Small intestine (tissue), 7 donors: Measurements from ENCODE around the gene PER3. TPM values are rescaled to one million over a fixed set of nuclear protein-coding genes. Genes with fewer than 3 reads are reported as not detected.

Experiments used
- DNase-seq, 2 donors: peaks; one replicate each; pipeline versions ENCODE4 v3.0.0 to v3.0.0-alpha.2; 2013
- FAIRE-seq: peaks from 2 replicates; lab custom pipeline; 2012; peaks lifted over from hg19 to GRCh38; lab: Jason Lieb, UNC
- H3K27ac ChIP-seq, 3 donors: one replicate each; pipeline ENCODE4 v1.5.1; 2013; ENCODE audit warnings: low read length in 2 of 3, mild to moderate bottlenecking in 2 of 3, control low read depth in 1 of 3, inconsistent platforms in 1 of 3, low read depth in 1 of 3, moderate library complexity in 1 of 3
- H3K27me3 ChIP-seq, 3 donors: one replicate each; pipeline ENCODE4 v1.6.1; 2013; ENCODE audit warnings: low read length in 3 of 3, inconsistent platforms in 1 of 3; ENCODE audit not compliant: control insufficient read depth in 3 of 3, insufficient read depth in 3 of 3
- H3K36me3 ChIP-seq, 3 donors: one replicate each; pipeline ENCODE4 v1.6.1; 2013; ENCODE audit warnings: low read length in 3 of 3, inconsistent platforms in 1 of 3, low read depth in 1 of 3, mild to moderate bottlenecking in 1 of 3, moderate library complexity in 1 of 3; ENCODE audit not compliant: control insufficient read depth in 3 of 3, insufficient read depth in 2 of 3
- H3K4me1 ChIP-seq, 3 donors: one replicate each; pipeline ENCODE4 v1.6.1; 2013; ENCODE audit warnings: low read length in 2 of 3, inconsistent platforms in 1 of 3, low read depth in 1 of 3, mild to moderate bottlenecking in 1 of 3, moderate library complexity in 1 of 3; ENCODE audit not compliant: control insufficient read depth in 3 of 3, insufficient read depth in 2 of 3
- H3K4me3 ChIP-seq, 3 donors: one replicate each; pipeline ENCODE4 v1.5.1; 2013; ENCODE audit warnings: low read length in 3 of 3, control low read depth in 1 of 3, inconsistent platforms in 1 of 3, low read depth in 1 of 3, mild to moderate bottlenecking in 1 of 3, moderate library complexity in 1 of 3
- H3K9me3 ChIP-seq, 2 donors: one replicate each; pipeline ENCODE4 v1.6.1; 2013; ENCODE audit warnings: low read depth in 1 of 2, low read length in 1 of 2; ENCODE audit not compliant: control insufficient read depth in 2 of 2, insufficient read depth in 1 of 2
- WGBS, 3 donors: extraction: QIAGEN DNeasy Blood & Tissue Kit; methylation state at CpG; one replicate each; pipeline ENCODE4 v1.1.7; 2013; 5-methylcytosine and 5-hydroxymethylcytosine counted together
- polyA plus RNA-seq, 4 donors: library from polyadenylated mRNA; stranded (reverse) in 3 of 4; unstranded in 1 of 4; fragments of 200-250 nt in 3 of 4; fragments of 120-200 nt in 1 of 4; gene quantifications; one replicate each; pipeline versions ENCODE4 v1.2.1 to v1.2.3, GENCODE V29; 2013
- donor health status: healthy with polysubstance abuse.
- donor health status: control.
- donor health status: control.
- donor health status: Bipolar disorder and iron deficiency.
- donor health status: healthy.

The PER3 gene
- polyA plus RNA-seq, 4 donors = 2.5 to 4.9 (median 3.5) TPM

DNA sequence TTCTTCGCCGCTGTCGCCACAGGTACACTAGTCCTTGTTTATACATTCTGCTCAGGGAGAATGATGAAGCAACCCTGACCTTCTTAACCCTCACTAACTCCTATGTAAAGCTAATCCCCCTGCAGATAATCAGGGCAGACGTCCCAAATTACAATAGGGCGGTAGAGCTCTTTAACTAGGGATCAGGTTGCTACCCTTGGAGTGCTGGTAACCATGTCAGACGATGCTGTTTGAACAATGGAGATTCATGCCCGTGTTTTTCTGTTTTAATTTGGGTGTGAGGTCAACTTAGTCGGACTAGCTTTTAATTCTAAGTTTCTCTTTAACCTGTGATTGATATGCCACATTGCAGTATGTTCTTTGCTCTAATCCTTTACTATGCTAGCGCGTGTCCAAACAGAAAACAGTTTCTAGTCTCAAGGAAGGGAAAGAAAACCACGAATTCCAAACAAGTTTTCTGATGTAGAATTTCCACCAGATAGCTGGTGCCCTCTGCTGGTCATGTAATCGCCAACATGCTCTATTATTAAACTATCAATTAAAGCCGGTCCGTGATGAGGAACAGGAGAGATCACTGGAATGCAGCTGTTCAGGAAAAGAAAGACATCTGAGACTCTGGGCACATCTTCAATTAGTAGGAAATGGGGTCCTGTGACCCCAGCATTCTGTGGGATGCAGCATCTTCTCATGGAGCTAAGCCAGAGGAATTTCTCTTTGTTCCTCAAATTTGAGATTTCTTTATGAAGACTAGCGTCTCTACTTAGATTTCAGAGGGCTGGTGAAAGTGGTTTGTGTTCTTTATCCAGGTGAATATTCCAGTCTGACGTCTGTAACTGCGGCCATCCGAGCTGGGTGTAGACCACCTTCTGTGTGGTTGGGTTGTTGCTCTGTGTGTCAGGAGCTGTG lies 31.3 kb upstream of the PER3 start:
- H3K9me3 ChIP-seq = no peaks in the 10 kb centered on the region
- WGBS, 3 donors = 37 to 40% (median 37%) methylated on average over 18 of the region's 18 CpGs
- DNase-seq (peak; percentile 73 to 85), FAIRE-seq (no peak)
- H3K27me3 ChIP-seq = no peaks in the 10 kb centered on the region
- H3K27ac ChIP-seq = no peak overlapping the region
- H3K4me1 ChIP-seq = peaks cover 0 to 3% (median 0%) of the 10 kb centered on the region in 3 donors
- peaks cover 0 to 4% (median 0%) of the 10 kb centered on the region in 3 donors for H3K36me3 ChIP-seq
- no peak overlapping the region for H3K4me3 ChIP-seq

DNA sequence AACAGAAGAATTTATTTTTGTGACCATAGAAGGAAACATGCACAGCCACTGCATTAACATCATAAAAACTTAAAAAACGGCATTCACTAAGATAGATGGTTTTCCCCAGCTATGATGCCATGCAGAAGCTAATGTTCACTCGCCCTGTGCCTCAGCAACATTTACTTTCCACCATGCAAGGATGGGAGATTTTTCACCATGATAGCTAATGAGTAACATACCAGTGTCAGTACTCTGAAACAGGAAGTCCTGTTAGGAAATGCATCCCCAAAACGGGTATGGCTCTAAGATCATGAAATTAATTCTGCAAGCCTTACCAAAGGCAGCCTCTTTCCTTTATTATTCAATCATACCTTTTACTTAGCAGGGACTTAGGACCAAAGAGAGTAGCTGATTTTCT lies 30.4 kb upstream of the PER3 start:
- H3K4me3 ChIP-seq = no peak overlapping the region
- no peak overlapping the region for H3K27ac ChIP-seq
- H3K4me1 ChIP-seq = peaks cover 0 to 3% (median 0%) of the 10 kb centered on the region in 3 donors
- H3K9me3 ChIP-seq = no peaks in the 10 kb centered on the region
- FAIRE-seq = no peak
- DNase-seq = no peak
- peaks cover 0 to 4% (median 0%) of the 10 kb centered on the region in 3 donors for H3K36me3 ChIP-seq
- H3K27me3 ChIP-seq = no peaks in the 10 kb centered on the region
- 66 to 81% (median 69%) methylated on average over 3 of the region's 3 CpGs for WGBS, 3 donors

DNA sequence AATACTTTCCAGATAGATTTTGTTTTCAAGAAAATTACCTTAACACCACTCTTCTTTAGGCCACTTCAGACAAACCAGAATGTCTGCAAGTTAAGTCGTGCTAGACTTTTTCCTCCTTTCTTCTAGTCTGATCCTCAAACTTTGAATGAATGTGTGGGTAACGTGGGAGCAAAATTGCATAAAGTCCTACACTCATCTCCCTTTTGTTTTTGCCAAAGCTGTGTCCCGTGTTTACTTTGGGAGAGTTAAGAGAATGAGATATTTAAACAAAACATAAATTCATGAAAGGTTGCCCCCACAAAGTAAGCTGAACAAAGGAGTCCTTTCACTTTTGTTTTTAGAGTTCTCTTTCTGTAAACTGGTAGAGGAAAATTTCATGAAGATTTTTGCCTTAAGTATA lies 29.9 kb upstream of the PER3 start:
- Histone ChIP-seq H3K27me3 (no peaks in the 10 kb centered on the region), H3K4me3 (no peak overlapping the region), H3K36me3 (peaks cover 0 to 4% (median 0%) of the 10 kb centered on the region in 3 donors), H3K4me1 (peaks cover 0 to 3% (median 0%) of the 10 kb centered on the region in 3 donors), H3K27ac (no peak overlapping the region), H3K9me3 (no peaks in the 10 kb centered on the region)
- DNase-seq (no peak), FAIRE-seq (no peak)
- WGBS, 3 donors = 65 to 80% (median 67%) methylated on average over 3 of the region's 3 CpGs

GRCh38 chr1:7755448-7755847 lies 28.6 kb upstream of the PER3 start:
- FAIRE-seq (no peak), DNase-seq (no peak)
- Histone ChIP-seq H3K4me3 (no peak overlapping the region), H3K27ac (no peak overlapping the region), H3K9me3 (no peaks in the 10 kb centered on the region), H3K36me3 (no peaks in the 10 kb centered on the region), H3K27me3 (no peaks in the 10 kb centered on the region), H3K4me1 (peaks cover 0 to 3% (median 0%) of the 10 kb centered on the region in 3 donors)
- WGBS, 3 donors = 10 to 95% (median 44%) methylated on average over 1 of the region's 1 CpG

DNA sequence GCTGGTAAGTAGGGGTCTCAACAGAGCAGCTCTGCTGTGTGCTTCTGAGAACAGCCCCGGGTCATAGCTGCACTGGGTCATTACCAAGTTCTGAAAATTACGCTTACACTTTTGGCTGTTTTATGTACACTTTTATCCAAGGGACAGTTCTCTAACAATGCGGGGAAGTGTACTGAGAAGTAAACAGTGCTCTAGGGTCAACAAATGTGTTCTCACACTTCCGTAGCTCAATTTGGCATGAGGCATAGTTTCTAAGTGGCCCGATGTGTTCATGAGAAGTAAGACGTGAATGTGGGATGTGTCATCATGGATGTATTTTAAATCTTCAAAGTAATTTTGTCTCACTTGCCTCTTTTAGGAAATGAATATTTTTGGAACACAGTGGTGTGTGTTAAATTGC lies 23.8 kb upstream of the PER3 start:
- 70 to 90% (median 83%) methylated on average over 6 of the region's 6 CpGs for WGBS, 3 donors
- no peak for FAIRE-seq
- H3K27ac ChIP-seq = no peak overlapping the region

DNA sequence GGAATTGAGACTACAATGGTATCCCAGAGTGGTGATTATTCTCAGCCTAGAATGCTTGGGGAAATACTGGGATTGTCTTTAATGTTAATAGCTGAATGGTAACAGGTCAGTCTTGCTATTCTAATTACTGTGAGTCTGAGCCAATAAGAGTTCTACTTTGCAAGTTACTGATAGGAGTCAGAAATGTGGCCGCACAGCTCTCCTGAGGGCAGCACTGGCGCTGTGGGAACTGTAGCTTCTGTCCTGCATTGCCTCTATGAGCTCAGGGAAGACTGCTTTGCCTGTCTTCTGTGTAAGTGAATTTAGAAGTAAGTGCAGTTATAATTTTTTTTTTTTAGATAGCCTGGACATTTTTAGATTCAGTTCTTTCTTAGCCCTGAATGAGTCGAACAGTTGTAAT lies 23.0 kb upstream of the PER3 start:
- no peaks in the 10 kb centered on the region for H3K27me3 ChIP-seq
- H3K4me1 ChIP-seq = no peaks in the 10 kb centered on the region
- FAIRE-seq (no peak), DNase-seq (no peak)
- H3K4me3 ChIP-seq = no peak overlapping the region
- H3K9me3 ChIP-seq = no peaks in the 10 kb centered on the region
- H3K36me3 ChIP-seq = no peaks in the 10 kb centered on the region
- 79 to 91% (median 90%) methylated on average over 3 of the region's 3 CpGs for WGBS, 3 donors
- H3K27ac ChIP-seq = no peak overlapping the region

More for the DNA sequence above, 23.8 kb upstream of the PER3 start:
- Histone ChIP-seq H3K27me3 (no peaks in the 10 kb centered on the region), H3K9me3 (no peaks in the 10 kb centered on the region), H3K36me3 (no peaks in the 10 kb centered on the region), H3K4me3 (no peak overlapping the region), H3K4me1 (no peaks in the 10 kb centered on the region)
- no peak for DNase-seq

GRCh38 chr1:7767176-7767575 lies 16.9 kb upstream of the PER3 start:
- Histone ChIP-seq H3K27me3 (no peaks in the 10 kb centered on the region), H3K4me1 (peaks cover 0 to under 1% (median 0%) of the 10 kb centered on the region in 3 donors), H3K36me3 (no peaks in the 10 kb centered on the region), H3K9me3 (no peaks in the 10 kb centered on the region), H3K4me3 (no peak overlapping the region), H3K27ac (no peak overlapping the region)
- no peak for DNase-seq
- FAIRE-seq = no peak
- 70 to 78% (median 71%) methylated on average over 4 of the region's 4 CpGs for WGBS, 3 donors

DNA sequence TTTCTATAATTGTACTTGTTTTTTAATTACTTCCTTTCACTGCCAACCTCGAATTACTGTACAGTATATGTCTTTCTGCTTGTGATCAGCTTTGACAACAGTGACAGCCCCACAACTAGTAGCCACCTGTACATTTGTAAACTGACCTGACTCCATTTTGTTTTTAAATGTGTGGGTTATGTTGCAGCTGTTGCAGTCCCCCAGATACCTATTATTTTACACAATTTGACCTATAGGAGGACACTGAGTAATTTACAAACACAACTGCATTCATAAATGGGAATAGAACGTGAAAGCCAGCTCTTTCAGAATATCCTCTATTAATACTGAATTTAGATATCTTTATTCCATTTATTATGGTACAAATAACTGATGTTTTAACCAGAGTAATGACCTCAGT lies 15.5 kb upstream of the PER3 start:
- 49 to 71% (median 58%) methylated on average over 2 of the region's 2 CpGs for WGBS, 3 donors
- H3K36me3 ChIP-seq = no peaks in the 10 kb centered on the region
- DNase-seq (no peak), FAIRE-seq (no peak)
- no peak overlapping the region for H3K27ac ChIP-seq
- no peaks in the 10 kb centered on the region for H3K27me3 ChIP-seq
- peaks cover 0 to 2% (median 0%) of the 10 kb centered on the region in 3 donors for H3K4me1 ChIP-seq
- H3K4me3 ChIP-seq = no peak overlapping the region
- H3K9me3 ChIP-seq = no peaks in the 10 kb centered on the region
